Liver (tissue), 9 donors: ENCODE results near the gene KIF5A. TPM values are rescaled to one million over a fixed set of nuclear protein-coding genes. Genes with fewer than 3 reads are reported as not detected.

Experiments
- DNase-seq: peaks from one replicate; pipeline ENCODE4 v3.0.0-alpha.2; 2017; ENCODE audit warnings: low spot score
- H3K27ac ChIP-seq, 2 donors: one replicate each; pipeline ENCODE4 v1.7.0; 2013; ENCODE audit warnings: inconsistent platforms in 2 of 2, low read length in 2 of 2, control low read depth in 1 of 2, low read depth in 1 of 2, mild to moderate bottlenecking in 1 of 2
- H3K27me3 ChIP-seq, 4 donors: one replicate each; pipeline versions ENCODE4 v1.6.1 to v1.7.0; 2013; ENCODE audit warnings: low read length in 3 of 4, inconsistent platforms in 1 of 4, mild to moderate bottlenecking in 1 of 4, moderate library complexity in 1 of 4; ENCODE audit not compliant: control insufficient read depth in 4 of 4, insufficient read depth in 4 of 4
- H3K36me3 ChIP-seq, 4 donors: one replicate each; pipeline versions ENCODE4 v1.6.1 to v1.7.0; 2013; ENCODE audit warnings: low read length in 3 of 4, mild to moderate bottlenecking in 3 of 4, low read depth in 1 of 4, moderate library complexity in 1 of 4; ENCODE audit not compliant: control insufficient read depth in 4 of 4, insufficient read depth in 3 of 4
- H3K4me1 ChIP-seq, 4 donors: one replicate each; pipeline versions ENCODE4 v1.6.1 to v1.7.0; 2013; ENCODE audit warnings: low read length in 3 of 4, mild to moderate bottlenecking in 3 of 4, moderate library complexity in 1 of 4; ENCODE audit not compliant: control insufficient read depth in 4 of 4, insufficient read depth in 4 of 4
- H3K4me3 ChIP-seq, 3 donors: one replicate each; pipeline versions ENCODE4 v1.6.1 to v1.7.0; 2013; ENCODE audit warnings: low read length in 3 of 3, control low read depth in 1 of 3, low read depth in 1 of 3, mild to moderate bottlenecking in 1 of 3
- H3K9ac ChIP-seq, 2 donors: one replicate each; pipeline ENCODE4 v1.7.0; 2013; ENCODE audit warnings: low read length in 2 of 2, mild to moderate bottlenecking in 2 of 2, moderate library complexity in 2 of 2, control low read depth in 1 of 2, low read depth in 1 of 2
- H3K9me3 ChIP-seq, 4 donors: one replicate each; pipeline versions ENCODE4 v1.6.1 to v1.7.0; 2013; ENCODE audit warnings: low read length in 3 of 4; ENCODE audit not compliant: control insufficient read depth in 4 of 4
- ATF3 ChIP-seq: IDR thresholded peaks from 2 replicates; pipeline ENCODE4 v1.6.1; 2016; ENCODE audit warnings: antibody characterized with exemption
- CTCF ChIP-seq: fragments of 150-350 bp; IDR thresholded peaks from 2 replicates; pipeline ENCODE4 v1.5.1; 2017; ENCODE audit warnings: improper control_type of control experiment, low read depth, low read length; ENCODE audit not compliant: missing input control
- EGR1 ChIP-seq, 2 donors: IDR thresholded peaks; 2 replicates each; pipeline ENCODE4 v1.6.1; 2016 to 2018; ENCODE audit warnings: antibody characterized with exemption in 2 of 2, low read depth in 2 of 2
- FOXA1 ChIP-seq: IDR thresholded peaks from 2 replicates; pipeline ENCODE4 v1.6.1; 2016; ENCODE audit warnings: antibody characterized with exemption
- FOXA2 ChIP-seq: IDR thresholded peaks from 2 replicates; pipeline ENCODE4 v1.6.1; 2016; ENCODE audit warnings: antibody characterized with exemption
- GABPA ChIP-seq, 2 donors: IDR thresholded peaks in 1 of 2; conservative IDR thresholded peaks in 1 of 2; 2 replicates each; pipeline ENCODE4 v1.6.1; 2016; ENCODE audit warnings: antibody characterized with exemption in 2 of 2, mild to moderate bottlenecking in 1 of 2, moderate library complexity in 1 of 2
- HNF4A ChIP-seq, 2 donors: conservative IDR thresholded peaks; 2 replicates each; pipeline ENCODE4 v1.6.1; 2016; ENCODE audit warnings: antibody characterized with exemption in 2 of 2, mild to moderate bottlenecking in 2 of 2
- HNF4G ChIP-seq: IDR thresholded peaks from 2 replicates; pipeline ENCODE4 v1.6.1; 2016; ENCODE audit warnings: antibody characterized with exemption
- JUND ChIP-seq, 2 donors: IDR thresholded peaks; 2 replicates each; pipeline ENCODE4 v1.6.1; 2016; ENCODE audit warnings: antibody characterized with exemption in 2 of 2
- MAX ChIP-seq: IDR thresholded peaks from 2 replicates; pipeline ENCODE4 v1.6.1; 2016; ENCODE audit warnings: antibody characterized with exemption
- NR2F2 ChIP-seq: IDR thresholded peaks from 2 replicates; pipeline ENCODE4 v1.6.1; 2016; ENCODE audit warnings: antibody characterized with exemption
- RAD21 ChIP-seq, 2 donors: IDR thresholded peaks; 2 replicates each; pipeline ENCODE4 v1.6.1; 2016; ENCODE audit warnings: antibody characterized with exemption in 2 of 2, mild to moderate bottlenecking in 2 of 2
- REST ChIP-seq: IDR thresholded peaks from 2 replicates; pipeline ENCODE4 v1.6.1; 2016; ENCODE audit warnings: antibody characterized with exemption, mild to moderate bottlenecking
- RXRA ChIP-seq, 2 donors: IDR thresholded peaks; 2 replicates each; pipeline ENCODE4 v1.6.1; 2017 to 2018; ENCODE audit warnings: antibody characterized with exemption in 2 of 2, mild to moderate bottlenecking in 1 of 2
- SP1 ChIP-seq: IDR thresholded peaks from 2 replicates; pipeline ENCODE4 v1.6.1; 2018; ENCODE audit warnings: antibody characterized with exemption, mild to moderate bottlenecking
- TAF1 ChIP-seq: conservative IDR thresholded peaks from 2 replicates; pipeline ENCODE4 v1.6.1; 2016; ENCODE audit warnings: antibody characterized with exemption, mild to moderate bottlenecking
- YY1 ChIP-seq: IDR thresholded peaks from 2 replicates; pipeline ENCODE4 v1.6.1; 2016; ENCODE audit warnings: antibody characterized with exemption, mild to moderate bottlenecking
- ZBTB33 ChIP-seq: IDR thresholded peaks from 2 replicates; pipeline ENCODE4 v1.6.1; 2016; ENCODE audit warnings: antibody characterized with exemption
- WGBS: extraction: QIAGEN DNeasy Blood & Tissue Kit; methylation state at CpG from one replicate; pipeline ENCODE4 v1.1.7; 2013; 5-methylcytosine and 5-hydroxymethylcytosine counted together
- polyA plus RNA-seq, 2 donors: library from polyadenylated mRNA; stranded (reverse) in 1 of 2; unstranded in 1 of 2; fragments of 200-250 nt in 1 of 2; fragments of >200 nt in 1 of 2; fragmentation: Nextera tagmentation in 1 of 2; extraction: Ambion mirVana in 1 of 2; gene quantifications; one replicate each; pipeline versions ENCODE4 v1.2.1 to v1.2.3, GENCODE V29; 2013 to 2015
- total RNA-seq, 2 donors: library from RNA; depleted of rRNA; stranded (reverse); fragments of >200 nt; gene quantifications; one replicate each; pipeline ENCODE4 v1.2.3, GENCODE V29; 2014
- donor health status: healthy.
- donor health status: healthy.
- donor health status: healthy.
- donor health status: healthy.
- donor health status: healthy.

Gene KIF5A
- total and polyA plus RNA-seq, 4 donors, result 0.01 to 0.42 TPM; not detected in 2

GRCh38 chr12:57579677-57580465 lies 30.0 kb downstream of the KIF5A start (continued):
- TF ChIP-seq FOXA1 (no peak), NR2F2 (no peak), CTCF (no peak), JUND (IDR thresholded peaks at IDR 0.05) (no peak)

GRCh38 chr12:57580466-57580795 lies 30.6 kb downstream of the KIF5A start:
- H3K36me3 ChIP-seq, result no peaks in the 10 kb centered on the region
- DNase-seq, result no peak
- no peaks in the 10 kb centered on the region for H3K27me3 ChIP-seq
- no peak overlapping the region for H3K4me3 ChIP-seq
- H3K4me1 ChIP-seq, result peaks cover 0 to 2% (median 0%) of the 10 kb centered on the region in 4 donors
- no peak overlapping the region for H3K27ac ChIP-seq
- 90% methylated on average over 4 of the region's 4 CpGs for WGBS
- TF ChIP-seq GABPA (IDR thresholded peaks at IDR 0.05 in 1 of 2, conservative IDR thresholded peaks at IDR 0.05 in 1 of 2) (no peak), CTCF (no peak), TAF1 (no peak), REST (no peak), RXRA (IDR thresholded peaks at IDR 0.05) (no peak), YY1 (no peak), JUND (IDR thresholded peaks at IDR 0.05) (no peak), FOXA1 (no peak), NR2F2 (no peak), MAX (no peak), HNF4G (no peak), SP1 (no peak), ATF3 (no peak), EGR1 (IDR thresholded peaks at IDR 0.05; ENCODE audit: low read depth in 2 of 2) (no peak), RAD21 (IDR thresholded peaks at IDR 0.05) (no peak), HNF4A (conservative IDR thresholded peaks at IDR 0.05) (no peak), ZBTB33 (no peak), FOXA2 (no peak)
- H3K9me3 ChIP-seq, result no peaks in the 10 kb centered on the region
- no peak overlapping the region for H3K9ac ChIP-seq
